Tibial nerve (tissue), 4 donors: ENCODE data around the gene FBXW9.

ENCODE experiments used
- EP300 ChIP-seq, 2 donors: sonication (generic); formaldehyde crosslinking; IDR thresholded peaks; one replicate each; pipeline ENCODE4 v1.6.1; 2017; ENCODE audit warnings: antibody characterized with exemption in 2 of 2, mild to moderate bottlenecking in 1 of 2
- POLR2A ChIP-seq, 2 donors: fragments of 450-650 bp; IDR thresholded peaks; one replicate each; pipeline ENCODE4 v1.6.1; 2017; ENCODE audit warnings: antibody characterized with exemption in 2 of 2, mild to moderate bottlenecking in 2 of 2, moderate library complexity in 2 of 2
- TF ChIP-seq, protein P1 (sequence below), 5 experiments: fragments of 200-600 bp in 3 of 5; fragments of 450-650 bp in 2 of 5; sonication (generic) in 3 of 5; IDR thresholded peaks; one replicate each; pipeline ENCODE4 v1.5.1; 2016 to 2019; ENCODE audit warnings: antibody characterized with exemption in 5 of 5, mild to moderate bottlenecking in 3 of 5, moderate library complexity in 2 of 5

DNA sequence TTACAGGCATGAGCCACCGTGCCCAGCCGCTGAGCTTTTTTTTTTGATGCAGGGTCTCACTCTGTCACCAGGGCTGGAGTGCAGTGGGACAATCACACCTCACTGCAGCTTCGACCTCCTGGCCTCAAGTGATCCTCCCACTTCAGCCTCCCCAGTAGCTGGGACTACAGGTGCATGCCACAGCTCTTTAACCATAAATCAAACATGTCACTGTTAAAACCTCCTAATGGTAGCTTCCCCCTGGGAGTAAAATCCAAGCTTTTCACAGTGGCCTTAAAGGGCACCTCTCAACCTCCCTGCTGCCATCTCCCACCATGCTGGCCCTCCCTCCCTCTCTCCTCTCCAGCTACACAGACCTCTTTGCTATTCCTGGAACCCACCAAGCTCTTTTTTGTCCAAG is 10.6 kb downstream of the FBXW9 start:
- TF ChIP-seq, protein P1, sequence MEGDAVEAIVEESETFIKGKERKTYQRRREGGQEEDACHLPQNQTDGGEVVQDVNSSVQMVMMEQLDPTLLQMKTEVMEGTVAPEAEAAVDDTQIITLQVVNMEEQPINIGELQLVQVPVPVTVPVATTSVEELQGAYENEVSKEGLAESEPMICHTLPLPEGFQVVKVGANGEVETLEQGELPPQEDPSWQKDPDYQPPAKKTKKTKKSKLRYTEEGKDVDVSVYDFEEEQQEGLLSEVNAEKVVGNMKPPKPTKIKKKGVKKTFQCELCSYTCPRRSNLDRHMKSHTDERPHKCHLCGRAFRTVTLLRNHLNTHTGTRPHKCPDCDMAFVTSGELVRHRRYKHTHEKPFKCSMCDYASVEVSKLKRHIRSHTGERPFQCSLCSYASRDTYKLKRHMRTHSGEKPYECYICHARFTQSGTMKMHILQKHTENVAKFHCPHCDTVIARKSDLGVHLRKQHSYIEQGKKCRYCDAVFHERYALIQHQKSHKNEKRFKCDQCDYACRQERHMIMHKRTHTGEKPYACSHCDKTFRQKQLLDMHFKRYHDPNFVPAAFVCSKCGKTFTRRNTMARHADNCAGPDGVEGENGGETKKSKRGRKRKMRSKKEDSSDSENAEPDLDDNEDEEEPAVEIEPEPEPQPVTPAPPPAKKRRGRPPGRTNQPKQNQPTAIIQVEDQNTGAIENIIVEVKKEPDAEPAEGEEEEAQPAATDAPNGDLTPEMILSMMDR (IDR thresholded peaks at IDR 0.05) = no peak
- TF ChIP-seq POLR2A (IDR thresholded peaks at IDR 0.05) = no peak
- no peak for TF ChIP-seq EP300 (IDR thresholded peaks at IDR 0.05)
